Stimulated activated CD8-positive, alpha-beta memory T cell treated with anti-CD3 and anti-CD28 coated beads, Interleukin-15, amount 100 ng/mL, for 48 hours (primary cell): Measurements from ENCODE around the gene FUT6.
"Not testable (repeated sequence)": the region's sequence is repeated elsewhere in the genome, so short reads cannot be mapped to it uniquely, and the experiment has no call there.

Source experiments
- DNase-seq, 2 donors: peaks; one replicate each; pipeline ENCODE4 v3.0.0-alpha.2; 2020; ENCODE audit warnings: low read depth in 2 of 2

The FUT6 gene, protein sequence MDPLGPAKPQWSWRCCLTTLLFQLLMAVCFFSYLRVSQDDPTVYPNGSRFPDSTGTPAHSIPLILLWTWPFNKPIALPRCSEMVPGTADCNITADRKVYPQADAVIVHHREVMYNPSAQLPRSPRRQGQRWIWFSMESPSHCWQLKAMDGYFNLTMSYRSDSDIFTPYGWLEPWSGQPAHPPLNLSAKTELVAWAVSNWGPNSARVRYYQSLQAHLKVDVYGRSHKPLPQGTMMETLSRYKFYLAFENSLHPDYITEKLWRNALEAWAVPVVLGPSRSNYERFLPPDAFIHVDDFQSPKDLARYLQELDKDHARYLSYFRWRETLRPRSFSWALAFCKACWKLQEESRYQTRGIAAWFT

DNA sequence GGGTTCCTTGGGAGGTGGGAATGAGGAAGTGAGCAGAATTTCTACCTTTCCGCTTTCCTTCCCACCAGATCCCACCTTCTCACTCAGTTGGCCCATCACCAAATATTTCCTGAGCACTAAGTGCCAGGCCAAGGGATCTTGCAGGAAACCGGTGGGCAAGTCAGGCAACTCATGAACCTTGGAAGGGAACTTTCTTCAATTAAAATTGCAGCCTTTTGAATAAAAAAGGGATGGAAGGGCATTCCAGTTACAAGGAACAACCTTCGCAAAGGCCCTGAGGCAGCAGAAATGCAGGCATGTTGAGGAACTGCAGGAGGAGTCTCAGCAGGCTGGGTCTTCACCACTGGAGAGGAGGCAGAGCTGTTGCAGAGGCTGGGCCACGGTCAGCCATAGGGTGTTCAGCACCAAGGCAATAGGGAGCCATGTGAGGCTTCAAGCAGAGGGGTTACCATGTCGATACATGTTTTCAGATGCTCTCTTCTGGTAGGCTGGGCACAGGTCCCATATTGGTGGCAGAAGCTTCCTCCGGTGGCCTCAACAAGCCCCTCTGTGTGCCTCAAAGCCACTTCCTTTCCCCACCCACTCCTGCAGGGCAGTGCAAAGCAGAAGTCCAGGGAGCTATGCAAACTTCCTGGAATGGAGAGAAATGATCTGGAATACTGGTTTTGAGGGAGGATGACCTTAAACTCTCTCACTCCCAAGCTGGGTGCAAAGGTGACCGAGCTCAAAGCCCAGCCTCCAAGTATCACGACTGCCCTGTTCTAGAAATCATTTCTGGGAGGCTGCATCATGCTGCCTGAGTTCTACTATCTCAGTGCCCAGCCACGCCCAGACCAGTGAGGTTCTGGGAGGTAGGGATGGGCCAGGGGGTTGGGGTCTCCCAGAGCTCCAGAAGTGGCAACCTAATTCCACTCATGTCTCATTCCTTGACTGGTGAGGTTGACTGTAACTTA lies at the start of gene FUT6:
Gene FUT6, minus strand, starts transcription at position 638 of the 953 bp plus-strand sequence. CDS start 7,135 bp downstream, outside the sequence.
- no peak for DNase-seq

DNA sequence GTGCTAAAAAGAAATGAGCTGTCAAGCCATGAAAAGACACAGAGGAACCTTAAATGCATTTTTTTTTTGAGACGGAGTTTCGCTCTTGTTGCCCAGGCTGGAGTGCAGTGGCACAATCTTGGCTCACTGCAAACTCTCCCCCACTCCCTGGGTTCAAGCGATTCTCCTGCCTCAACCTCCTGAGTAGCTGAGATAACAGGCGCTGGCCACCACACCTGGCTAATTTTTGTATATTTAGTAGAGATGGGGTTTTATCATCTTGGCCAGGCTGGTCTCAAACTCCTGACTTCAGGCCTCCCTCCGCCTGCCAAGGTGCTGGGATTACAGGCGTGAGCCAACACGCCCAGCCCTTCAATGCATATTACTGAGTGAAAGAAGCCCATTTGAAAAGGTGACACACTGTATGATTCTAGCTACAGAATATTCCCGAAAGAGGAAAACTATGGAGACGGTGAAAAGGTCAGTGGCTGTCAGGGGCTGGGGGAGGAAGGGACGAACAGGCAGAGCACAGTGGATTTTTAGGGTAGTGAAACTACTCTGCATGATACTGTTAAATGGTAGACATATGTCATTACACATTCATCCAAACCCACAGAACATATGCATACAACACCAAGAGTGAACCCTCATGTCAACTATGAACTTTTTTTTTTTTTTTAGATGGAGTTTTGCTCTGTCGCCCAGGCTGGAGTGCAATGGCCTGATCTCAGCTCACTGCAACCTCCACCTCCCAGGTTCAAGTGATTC lies 44.7 kb upstream of the FUT6 start:
- not testable (repeated sequence) for DNase-seq

GRCh38 chr19:5883157-5883873 lies 43.8 kb upstream of the FUT6 start:
- DNase-seq = not testable (repeated sequence)

DNA sequence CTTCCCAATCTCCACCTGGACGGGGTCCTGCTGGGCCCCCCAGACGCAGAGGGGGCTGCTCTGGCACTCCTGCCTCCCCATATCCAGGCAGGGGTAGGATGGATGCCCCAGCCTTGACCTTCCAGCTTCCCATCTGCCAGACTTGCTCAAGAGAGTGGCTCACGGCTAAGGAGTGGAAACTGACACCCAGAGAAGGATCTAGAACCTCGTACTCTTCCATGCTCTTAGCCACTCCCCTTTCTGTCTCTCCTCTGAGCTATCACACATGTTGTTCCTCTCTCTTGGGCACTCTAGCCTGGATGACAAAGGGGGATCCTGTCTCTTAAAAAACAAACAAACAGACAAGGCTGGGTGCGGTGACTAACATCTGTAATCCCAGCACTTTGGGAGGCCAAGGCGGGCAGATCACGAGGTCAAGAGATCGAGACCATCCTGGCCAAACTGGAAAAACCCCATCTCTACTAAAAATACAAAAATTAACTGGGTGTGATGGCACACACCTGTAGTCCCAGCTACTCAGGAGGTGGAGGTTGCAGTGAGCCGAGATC lies 43.0 kb upstream of the FUT6 start:
- no peak for DNase-seq

DNA sequence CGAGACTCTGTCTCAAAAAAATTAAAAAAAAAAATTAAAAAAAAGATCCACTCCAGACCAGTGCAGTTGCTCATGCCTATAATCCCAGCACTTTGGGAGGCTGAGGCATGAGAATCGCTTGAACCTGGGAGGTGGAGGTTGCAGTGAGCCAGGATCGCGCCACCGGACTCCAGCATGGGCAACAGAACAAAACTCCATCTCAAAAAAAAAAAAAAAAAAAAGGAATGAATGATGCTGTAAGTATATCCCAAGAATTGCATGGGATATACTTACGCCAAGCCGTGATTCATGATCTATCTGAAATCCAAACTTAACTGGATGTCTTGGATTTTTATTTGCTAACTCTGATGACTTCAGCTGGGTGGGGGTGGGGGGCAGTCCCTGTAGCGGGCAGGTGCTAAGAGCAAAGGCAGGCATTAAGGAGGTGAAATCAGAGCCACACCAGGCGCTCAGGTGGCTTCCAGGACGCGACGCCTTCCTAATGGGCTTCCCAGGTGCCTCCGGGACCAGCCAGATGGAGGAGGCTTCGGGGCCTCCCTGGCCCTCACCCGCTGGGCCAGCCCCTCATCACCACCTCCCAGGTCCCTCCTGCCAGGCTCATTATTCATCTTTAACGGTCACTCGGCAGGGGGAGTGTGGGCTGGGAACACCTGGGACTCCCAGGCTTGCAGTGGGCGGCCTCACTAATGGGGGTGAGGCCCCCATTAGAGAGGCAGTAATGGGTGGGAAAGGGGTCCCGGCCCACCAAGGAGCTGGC lies 42.2 kb upstream of the FUT6 start:
- no peak for DNase-seq

DNA sequence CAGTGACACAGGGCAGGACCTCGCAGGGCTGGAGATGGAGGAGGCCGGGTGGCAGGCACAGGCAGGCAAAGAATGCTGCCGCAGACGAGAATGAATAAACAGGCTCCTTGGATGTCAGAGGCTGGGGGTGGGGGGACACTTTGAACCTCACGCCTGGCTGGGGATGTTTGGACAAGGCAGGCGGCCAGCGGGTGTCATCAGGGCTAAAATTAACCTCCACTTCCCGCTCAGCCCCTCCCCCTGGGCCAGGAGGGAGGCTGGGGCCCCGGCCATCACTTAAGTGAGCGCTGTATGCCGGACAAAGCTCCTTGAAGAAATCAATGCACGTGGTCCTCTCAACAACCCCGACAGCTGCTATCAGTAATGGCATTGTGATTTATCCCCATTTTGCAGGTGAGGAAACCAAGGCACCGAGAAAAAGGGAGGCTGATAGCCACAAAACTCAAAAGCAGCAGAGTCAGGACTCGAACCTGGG lies 41.1 kb upstream of the FUT6 start:
- no peak for DNase-seq

DNA sequence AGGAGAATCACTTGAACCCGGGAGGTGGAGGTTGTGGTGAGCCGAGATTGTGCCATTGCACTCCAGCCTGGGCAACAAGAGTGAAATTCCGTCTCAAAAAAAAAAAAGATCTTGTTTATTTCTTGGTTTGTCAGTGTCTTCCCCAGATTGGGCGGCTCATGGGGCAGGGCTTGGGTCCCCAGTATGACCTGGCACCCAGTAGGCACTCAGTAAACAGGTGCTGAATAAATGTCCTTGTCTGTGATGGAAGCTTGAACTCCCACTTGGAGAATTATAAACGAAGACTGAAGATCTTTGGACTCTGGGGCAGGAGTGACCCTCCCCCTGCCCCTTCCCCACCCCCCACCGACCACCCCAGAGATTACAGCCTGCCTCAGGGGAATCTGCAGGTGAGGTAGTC lies 40.7 kb upstream of the FUT6 start:
- DNase-seq = no peak

DNA sequence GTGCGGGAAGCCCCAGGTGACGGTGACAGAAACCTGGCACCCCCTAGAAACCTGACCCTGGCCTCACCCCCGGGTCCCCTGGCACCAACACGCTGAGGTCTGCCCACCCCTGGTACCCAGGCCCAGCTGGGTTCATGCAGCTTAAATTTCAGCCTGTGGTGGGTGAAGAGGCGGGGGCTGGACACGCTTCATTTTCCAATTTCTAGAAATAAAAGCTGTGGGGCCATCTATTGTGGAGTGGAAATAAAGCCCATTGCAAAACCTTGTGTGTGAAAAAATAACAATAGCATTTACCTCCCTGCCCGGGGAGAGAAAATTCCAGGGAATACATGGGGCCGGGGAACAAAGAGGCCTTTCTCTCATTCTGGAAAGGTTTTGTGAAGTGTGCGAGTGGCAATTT lies 38.4 kb upstream of the FUT6 start:
- DNase-seq = no peak

- DNase-seq = no peak
Measured at GRCh38 chr19:5877427-5877826, 37.9 kb upstream of the FUT6 start.

GRCh38 chr19:5874496-5874895 lies 35.0 kb upstream of the FUT6 start:
- DNase-seq = not testable (repeated sequence)

GRCh38 chr19:5873617-5874199 lies 34.2 kb upstream of the FUT6 start:
- DNase-seq = no peak

DNA sequence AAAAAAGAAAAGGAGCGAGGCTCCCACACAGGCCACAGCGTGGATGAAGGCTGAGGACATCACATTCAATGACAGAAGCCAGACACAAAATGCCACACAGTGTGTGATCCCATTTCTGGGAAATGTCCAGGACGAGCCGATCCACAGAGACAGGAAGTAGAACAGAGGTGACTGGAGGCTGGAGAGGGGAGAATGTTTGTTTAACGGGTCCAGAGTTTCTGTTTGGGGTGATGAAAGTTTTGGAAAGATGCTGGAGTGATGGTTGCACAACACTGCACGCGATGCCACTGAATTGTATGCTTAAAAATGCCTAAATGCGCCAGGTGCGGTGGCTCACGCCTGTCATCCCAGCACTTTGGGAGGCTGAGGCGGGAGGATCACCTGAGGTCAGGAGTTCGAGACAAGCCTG lies 31.5 kb upstream of the FUT6 start:
- DNase-seq = no peak

DNA sequence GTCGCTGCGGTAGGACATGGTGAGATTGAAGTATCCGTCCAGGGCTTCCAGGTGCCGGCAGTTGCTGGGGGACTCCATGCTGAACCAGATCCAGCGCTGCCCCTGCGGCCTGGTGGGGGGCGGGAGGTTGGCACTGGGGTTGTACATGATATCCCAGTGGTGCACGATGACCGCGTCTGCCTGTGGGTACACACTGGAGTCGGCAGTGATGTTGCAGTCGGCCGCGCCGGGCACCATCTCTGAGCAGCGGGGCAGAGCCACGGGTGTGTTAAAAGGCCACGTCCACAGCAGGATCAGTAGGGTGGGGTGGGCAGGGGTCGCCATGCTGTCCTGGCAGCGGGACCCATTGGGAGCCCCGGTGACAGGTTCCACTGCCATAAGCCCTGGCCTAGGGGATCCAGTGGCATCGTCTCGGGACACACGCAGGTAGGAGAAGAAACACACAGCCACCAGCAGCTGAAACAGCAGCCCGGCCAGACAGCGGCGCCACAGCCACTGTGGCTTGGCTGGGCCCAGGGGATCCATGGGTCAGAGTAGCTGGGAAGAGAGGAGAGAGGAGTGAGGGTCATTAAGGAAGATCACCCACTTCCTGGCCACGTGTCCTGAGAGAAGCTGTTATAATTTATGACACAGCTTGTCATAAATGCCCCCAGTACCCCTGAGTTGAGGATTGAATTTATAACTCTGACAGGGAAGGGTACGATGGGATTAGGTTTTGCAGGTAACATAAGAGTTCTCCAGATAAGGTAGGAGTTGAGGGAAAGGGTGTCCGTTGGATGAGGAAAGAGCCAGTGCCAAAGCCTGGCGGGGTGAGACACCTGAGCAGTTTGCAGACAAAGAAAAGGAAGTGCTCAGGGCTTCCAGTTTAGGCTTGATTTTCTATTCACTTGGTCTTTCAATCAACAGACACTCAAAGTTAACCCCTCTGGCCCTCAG lies 28.0 kb upstream of the FUT6 start:
- no peak for DNase-seq

- DNase-seq = no peak
Measured at GRCh38 chr19:5865772-5866171, 26.3 kb upstream of the FUT6 start.

GRCh38 chr19:5864725-5865486 lies 25.4 kb upstream of the FUT6 start:
- no peak for DNase-seq

DNA sequence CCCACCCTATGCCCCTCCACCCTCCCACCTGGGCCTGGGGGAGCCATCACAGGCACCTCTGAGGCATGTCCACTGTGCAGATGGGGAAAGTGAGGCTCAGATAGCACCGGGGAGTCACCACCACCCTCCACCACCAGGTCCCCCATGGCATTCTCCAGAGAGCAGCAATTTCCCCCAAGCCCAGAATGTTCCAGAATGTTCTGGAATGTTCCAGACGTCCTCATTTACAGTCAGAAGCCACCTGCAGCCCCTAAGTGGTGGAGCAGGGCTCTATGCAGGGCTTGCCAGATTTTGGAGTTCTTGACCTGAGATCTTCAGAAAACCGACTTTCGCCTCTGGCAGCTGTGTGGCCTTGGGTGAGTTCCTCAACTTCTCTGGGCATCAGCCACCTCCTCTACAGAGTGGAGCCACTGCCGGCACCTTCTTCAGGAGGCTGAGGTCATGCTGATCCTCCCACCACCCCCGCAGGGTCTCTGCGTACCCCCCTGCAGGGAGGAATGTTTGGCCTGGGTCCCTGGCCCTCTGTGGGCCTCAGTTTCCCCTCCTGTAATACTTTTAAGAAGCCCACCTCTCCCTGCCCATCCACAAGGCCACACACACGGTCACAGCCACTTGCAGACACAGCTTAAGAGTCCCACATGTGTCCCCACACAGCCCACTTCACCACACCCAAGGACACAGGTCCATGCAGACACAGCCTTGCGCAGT lies 24.7 kb upstream of the FUT6 start:
- DNase-seq = no peak

- DNase-seq = no peak
Measured at GRCh38 chr19:5863030-5863665, 23.6 kb upstream of the FUT6 start.
